Small intestine (tissue), 7 donors: ENCODE measurements around the gene EVA1C. TPM values are rescaled to one million over a fixed set of nuclear protein-coding genes. Genes with fewer than 3 reads are reported as not detected.

Experiments
- DNase-seq, 2 donors: peaks; one replicate each; pipeline versions ENCODE4 v3.0.0 to v3.0.0-alpha.2; 2013
- FAIRE-seq: peaks from 2 replicates; lab custom pipeline; 2012; peaks lifted over from hg19 to GRCh38; lab: Jason Lieb, UNC
- H3K27ac ChIP-seq, 3 donors: one replicate each; pipeline ENCODE4 v1.5.1; 2013; ENCODE audit warnings: low read length in 2 of 3, mild to moderate bottlenecking in 2 of 3, control low read depth in 1 of 3, inconsistent platforms in 1 of 3, low read depth in 1 of 3, moderate library complexity in 1 of 3
- H3K27me3 ChIP-seq, 3 donors: one replicate each; pipeline ENCODE4 v1.6.1; 2013; ENCODE audit warnings: low read length in 3 of 3, inconsistent platforms in 1 of 3; ENCODE audit not compliant: control insufficient read depth in 3 of 3, insufficient read depth in 3 of 3
- H3K36me3 ChIP-seq, 3 donors: one replicate each; pipeline ENCODE4 v1.6.1; 2013; ENCODE audit warnings: low read length in 3 of 3, inconsistent platforms in 1 of 3, low read depth in 1 of 3, mild to moderate bottlenecking in 1 of 3, moderate library complexity in 1 of 3; ENCODE audit not compliant: control insufficient read depth in 3 of 3, insufficient read depth in 2 of 3
- H3K4me1 ChIP-seq, 3 donors: one replicate each; pipeline ENCODE4 v1.6.1; 2013; ENCODE audit warnings: low read length in 2 of 3, inconsistent platforms in 1 of 3, low read depth in 1 of 3, mild to moderate bottlenecking in 1 of 3, moderate library complexity in 1 of 3; ENCODE audit not compliant: control insufficient read depth in 3 of 3, insufficient read depth in 2 of 3
- H3K4me3 ChIP-seq, 3 donors: one replicate each; pipeline ENCODE4 v1.5.1; 2013; ENCODE audit warnings: low read length in 3 of 3, control low read depth in 1 of 3, inconsistent platforms in 1 of 3, low read depth in 1 of 3, mild to moderate bottlenecking in 1 of 3, moderate library complexity in 1 of 3
- H3K9me3 ChIP-seq, 2 donors: one replicate each; pipeline ENCODE4 v1.6.1; 2013; ENCODE audit warnings: low read depth in 1 of 2, low read length in 1 of 2; ENCODE audit not compliant: control insufficient read depth in 2 of 2, insufficient read depth in 1 of 2
- WGBS, 3 donors: extraction: QIAGEN DNeasy Blood & Tissue Kit; methylation state at CpG; one replicate each; pipeline ENCODE4 v1.1.7; 2013; 5-methylcytosine and 5-hydroxymethylcytosine counted together
- polyA plus RNA-seq, 4 donors: library from polyadenylated mRNA; stranded (reverse) in 3 of 4; unstranded in 1 of 4; fragments of 200-250 nt in 3 of 4; fragments of 120-200 nt in 1 of 4; gene quantifications; one replicate each; pipeline versions ENCODE4 v1.2.1 to v1.2.3, GENCODE V29; 2013
- donor health status: healthy with polysubstance abuse.
- donor health status: control.
- donor health status: control.
- donor health status: Bipolar disorder and iron deficiency.
- donor health status: healthy.

Gene EVA1C
- polyA plus RNA-seq, 4 donors = 0.58 to 33.5 (median 16.1) TPM

- Histone ChIP-seq H3K4me1 (no peaks in the 10 kb centered on the region), H3K4me3 (no peak overlapping the region), H3K9me3 (no peaks in the 10 kb centered on the region), H3K36me3 (no peaks in the 10 kb centered on the region), H3K27ac (no peak overlapping the region), H3K27me3 (no peaks in the 10 kb centered on the region)
- 78 to 94% (median 88%) methylated on average over 4 of the region's 4 CpGs for WGBS, 3 donors
- DNase-seq (no peak), FAIRE-seq (no peak)
Observed at GRCh38 chr21:32467291-32467690, 54.8 kb downstream of the EVA1C start.

DNA sequence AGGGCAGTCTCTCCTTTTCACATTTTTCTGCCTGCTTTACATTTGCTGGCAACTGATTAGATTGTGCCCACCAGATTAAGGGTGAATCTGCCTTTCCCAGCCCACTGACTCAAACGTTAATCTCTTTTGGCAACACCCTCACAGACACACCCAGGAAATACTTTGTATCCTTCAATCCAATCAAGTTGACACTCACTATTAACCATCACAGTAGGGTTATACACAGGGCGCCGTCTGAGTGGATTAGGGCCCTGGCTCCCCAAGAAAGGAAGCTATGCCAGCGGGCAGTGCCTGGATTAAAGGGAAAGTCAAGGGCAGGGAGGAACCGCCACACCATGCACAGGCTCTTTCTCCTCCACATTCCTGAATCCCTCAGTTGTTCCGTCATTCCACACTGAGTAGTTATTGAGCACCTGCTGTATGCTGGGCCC, 56.2 kb downstream of the EVA1C start:
- 76 to 79% (median 78%) methylated on average over 6 of the region's 6 CpGs for WGBS, 3 donors
- DNase-seq = no peak
- Histone ChIP-seq H3K36me3 (no peaks in the 10 kb centered on the region), H3K4me3 (no peak overlapping the region), H3K9me3 (no peaks in the 10 kb centered on the region), H3K27ac (no peak overlapping the region), H3K27me3 (no peaks in the 10 kb centered on the region), H3K4me1 (no peaks in the 10 kb centered on the region)
- no peak for FAIRE-seq

DNA sequence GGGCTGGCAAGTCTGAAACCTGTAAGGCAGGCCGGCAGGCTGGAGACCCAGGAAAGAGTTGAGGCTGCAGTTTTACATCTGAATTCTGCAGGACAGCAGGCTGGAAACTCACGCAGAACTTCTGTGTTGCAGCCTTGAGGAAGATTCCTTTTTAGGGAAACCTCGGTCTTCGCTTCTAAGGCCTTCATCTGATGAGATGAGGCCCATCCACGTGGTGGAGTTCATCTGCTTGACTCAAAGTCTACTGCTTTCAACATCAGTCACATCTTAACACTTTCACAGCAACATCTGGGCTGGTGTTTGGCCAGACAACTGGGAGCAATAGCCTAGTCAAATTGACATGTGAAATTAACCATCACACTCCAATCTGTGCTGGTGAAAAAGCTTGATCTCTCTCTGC, 57.1 kb downstream of the EVA1C start:
- Histone ChIP-seq H3K4me1 (no peaks in the 10 kb centered on the region), H3K9me3 (no peaks in the 10 kb centered on the region), H3K27ac (no peak overlapping the region), H3K4me3 (no peak overlapping the region), H3K27me3 (no peaks in the 10 kb centered on the region), H3K36me3 (no peaks in the 10 kb centered on the region)
- WGBS, 3 donors = 87 to 95% (median 89%) methylated on average over 5 of the region's 5 CpGs
- no peak for FAIRE-seq
- DNase-seq = no peak

DNA sequence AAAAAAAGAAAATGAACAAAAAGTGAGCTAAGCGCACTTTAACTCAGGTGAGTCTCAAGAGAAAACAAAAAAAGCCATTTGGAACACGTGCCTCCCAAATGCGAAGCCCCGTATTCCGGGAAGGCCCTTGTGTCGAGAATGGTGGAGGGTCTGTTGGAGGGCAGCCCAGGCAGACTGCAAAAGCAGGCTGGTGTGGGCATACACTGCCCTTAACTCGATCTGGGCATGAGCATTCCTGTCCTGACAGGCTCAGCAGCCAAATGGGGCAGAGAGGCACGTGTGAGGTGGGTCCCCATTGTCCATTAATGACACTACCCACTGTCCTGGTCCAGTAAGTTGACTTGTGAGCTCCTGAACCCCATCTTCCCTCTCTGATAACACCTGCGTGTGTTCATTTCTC, 57.7 kb downstream of the EVA1C start:
- Histone ChIP-seq H3K9me3 (no peaks in the 10 kb centered on the region), H3K4me3 (no peak overlapping the region), H3K27me3 (no peaks in the 10 kb centered on the region), H3K27ac (no peak overlapping the region), H3K4me1 (no peaks in the 10 kb centered on the region), H3K36me3 (no peaks in the 10 kb centered on the region)
- no peak for FAIRE-seq
- no peak for DNase-seq
- 88 to 93% (median 90%) methylated on average over 9 of the region's 9 CpGs for WGBS, 3 donors

GRCh38 chr21:32472890-32473765, 60.6 kb downstream of the EVA1C start:
- Histone ChIP-seq H3K36me3 (no peaks in the 10 kb centered on the region), H3K27ac (no peak overlapping the region), H3K27me3 (no peaks in the 10 kb centered on the region), H3K4me1 (no peaks in the 10 kb centered on the region), H3K9me3 (no peaks in the 10 kb centered on the region), H3K4me3 (no peak overlapping the region)
- 92 to 93% (median 93%) methylated on average over 17 of the region's 17 CpGs for WGBS, 3 donors
- no peak for DNase-seq
- no peak for FAIRE-seq

- no peak for DNase-seq
- Histone ChIP-seq H3K27ac (no peak overlapping the region), H3K4me3 (no peak overlapping the region), H3K9me3 (no peaks in the 10 kb centered on the region), H3K27me3 (no peaks in the 10 kb centered on the region), H3K36me3 (no peaks in the 10 kb centered on the region), H3K4me1 (no peaks in the 10 kb centered on the region)
- FAIRE-seq = no peak
- 92% methylated on average over 15 of the region's 15 CpGs for WGBS, 3 donors
Observed at GRCh38 chr21:32474179-32475059, 61.9 kb downstream of the EVA1C start.

GRCh38 chr21:32475162-32475812, 62.8 kb downstream of the EVA1C start:
- 50 to 55% (median 52%) methylated on average over 9 of the region's 9 CpGs for WGBS, 3 donors
- Histone ChIP-seq H3K4me1 (no peaks in the 10 kb centered on the region), H3K4me3 (no peak overlapping the region), H3K27ac (no peak overlapping the region), H3K27me3 (no peaks in the 10 kb centered on the region), H3K9me3 (no peaks in the 10 kb centered on the region), H3K36me3 (no peaks in the 10 kb centered on the region)
- FAIRE-seq (no peak), DNase-seq (no peak)
